Body of pancreas (tissue), 4 donors: ENCODE data around the gene ANKRD6.

Source experiments
- CTCF ChIP-seq, 7 experiments: fragments of 450-650 bp in 4 of 7; fragments of 200-600 bp in 3 of 7; sonication (generic) in 3 of 7; IDR thresholded peaks; one replicate each; pipeline ENCODE4 v1.5.1; 2016 to 2019; ENCODE audit warnings: antibody characterized with exemption in 7 of 7
- POLR2A ChIP-seq, 3 donors: fragments of 450-650 bp; IDR thresholded peaks; one replicate each; pipeline ENCODE4 v1.6.1; 2016; ENCODE audit warnings: antibody characterized with exemption in 3 of 3, mild to moderate bottlenecking in 2 of 3

GRCh38 chr6:89467437-89467836, 34.5 kb downstream of the ANKRD6 start:
- TF ChIP-seq CTCF (IDR thresholded peaks at IDR 0.05) = no peak
- TF ChIP-seq POLR2A (IDR thresholded peaks at IDR 0.05) = no peak
